SK-N-SH treated with all-trans-retinoic acid at 6 μM for 48 hours (cell line): Measurements from ENCODE around the gene DIRAS3.

ENCODE experiments used
- ATAC-seq: fragments of 200-7000 bp; cut with Tn5 transposase; 3 replicates; pipeline ENCODE4 v1.9.1; 2020; ENCODE audit warnings: mild to moderate bottlenecking, moderate library complexity
- ARNTL ChIP-seq: fragments of 450-650 bp; formaldehyde crosslinking; IDR thresholded peaks from 2 replicates; pipeline ENCODE4 v1.5.0; 2020; ENCODE audit warnings: low read depth, mild to moderate bottlenecking, moderate library complexity, borderline replicate concordance
- BACH2 ChIP-seq: fragments of 250-450 bp; sonication (Bioruptor Pico); IDR thresholded peaks from 2 replicates; pipeline ENCODE4 v1.9.0; 2021; ENCODE audit warnings: mild to moderate bottlenecking, borderline replicate concordance
- CSDC2 ChIP-seq: fragments of 250-450 bp; sonication (Bioruptor Pico); IDR thresholded peaks from 2 replicates; pipeline ENCODE4 v1.5.0; 2020; ENCODE audit warnings: mild to moderate bottlenecking, moderate library complexity
- ESRRG ChIP-seq: fragments of 250-450 bp; sonication (Bioruptor Pico); IDR thresholded peaks from 2 replicates; pipeline ENCODE4 v1.6.1; 2021; ENCODE audit warnings: mild to moderate bottlenecking
- GLIS3 ChIP-seq: fragments of 250-450 bp; sonication (Bioruptor Pico); IDR thresholded peaks from 2 replicates; pipeline ENCODE4 v1.5.0; 2020; ENCODE audit warnings: mild to moderate bottlenecking, moderate library complexity
- OSR1 ChIP-seq: fragments of 250-450 bp; sonication (Bioruptor Pico); IDR thresholded peaks from 2 replicates; pipeline ENCODE4 v1.8.0; 2022; ENCODE audit warnings: moderate library complexity, mild to moderate bottlenecking, inconsistent platforms
- PATZ1 ChIP-seq: fragments of 250-450 bp; sonication (Bioruptor Pico); IDR thresholded peaks from 2 replicates; pipeline ENCODE4 v1.8.0; 2020; ENCODE audit warnings: mild to moderate bottlenecking, moderate library complexity, borderline replicate concordance
- POU6F1 ChIP-seq: fragments of 250-450 bp; sonication (Bioruptor Pico); IDR thresholded peaks from 2 replicates; pipeline ENCODE4 v1.8.0; 2021; ENCODE audit warnings: low read depth, mild to moderate bottlenecking, moderate library complexity, borderline replicate concordance
- PPARA ChIP-seq: fragments of 250-450 bp; sonication (Bioruptor Pico); IDR thresholded peaks from 2 replicates; pipeline ENCODE4 v1.5.0; 2020; ENCODE audit warnings: mild to moderate bottlenecking, borderline replicate concordance
- SNAI2 ChIP-seq: fragments of 250-450 bp; sonication (Bioruptor Pico); IDR thresholded peaks from 2 replicates; pipeline ENCODE4 v1.5.0; 2020; ENCODE audit warnings: mild to moderate bottlenecking, moderate library complexity
- TCF4 ChIP-seq: fragments of 250-450 bp; sonication (Bioruptor Pico); IDR thresholded peaks from 2 replicates; pipeline ENCODE4 v1.8.0; 2021; ENCODE audit warnings: mild to moderate bottlenecking, moderate library complexity, borderline replicate concordance
- TOX ChIP-seq: fragments of 250-450 bp; sonication (Bioruptor Pico); IDR thresholded peaks from 2 replicates; pipeline ENCODE4 v1.8.0; 2021; ENCODE audit warnings: mild to moderate bottlenecking, moderate library complexity, borderline replicate concordance
- TSHZ2 ChIP-seq: fragments of 250-450 bp; sonication (Bioruptor Pico); IDR thresholded peaks from 2 replicates; pipeline ENCODE4 v1.5.0; 2020; ENCODE audit warnings: mild to moderate bottlenecking, moderate library complexity
- ZC3H10 ChIP-seq: fragments of 250-450 bp; sonication (Bioruptor Pico); IDR thresholded peaks from 2 replicates; pipeline ENCODE4 v1.5.1; 2021; ENCODE audit warnings: mild to moderate bottlenecking, moderate library complexity
- ZFP3 ChIP-seq: fragments of 250-450 bp; sonication (Bioruptor Pico); IDR thresholded peaks from 2 replicates; pipeline ENCODE4 v1.5.0; 2020; ENCODE audit warnings: mild to moderate bottlenecking, moderate library complexity
- ZFP30 ChIP-seq: fragments of 450-650 bp; formaldehyde crosslinking; IDR thresholded peaks from 2 replicates; pipeline ENCODE4 v1.5.0; 2022; ENCODE audit warnings: mild to moderate bottlenecking, moderate library complexity
- ZNF565 ChIP-seq: fragments of 450-650 bp; formaldehyde crosslinking; conservative IDR thresholded peaks from 2 replicates; pipeline ENCODE4 v1.5.0; 2020; ENCODE audit warnings: low read depth, mild to moderate bottlenecking, moderate library complexity
- ZNF70 ChIP-seq: fragments of 450-650 bp; formaldehyde crosslinking; IDR thresholded peaks from 2 replicates; pipeline ENCODE4 v1.5.0; 2020; ENCODE audit warnings: mild to moderate bottlenecking, moderate library complexity
- ZNF8 ChIP-seq: fragments of 450-650 bp; formaldehyde crosslinking; IDR thresholded peaks from 2 replicates; pipeline ENCODE4 v1.5.0; 2020; ENCODE audit warnings: mild to moderate bottlenecking, moderate library complexity
- TF ChIP-seq, protein P1 (sequence below): fragments of 250-450 bp; sonication (Bioruptor Pico); IDR thresholded peaks from 2 replicates; pipeline ENCODE4 v1.5.1; 2021; ENCODE audit warnings: mild to moderate bottlenecking, moderate library complexity
- TF ChIP-seq, protein P2 (sequence below): fragments of 250-450 bp; sonication (Bioruptor Pico); IDR thresholded peaks from 2 replicates; pipeline ENCODE4 v1.5.1; 2020; ENCODE audit warnings: low read depth, mild to moderate bottlenecking, moderate library complexity

DIRAS3 gene

DNA sequence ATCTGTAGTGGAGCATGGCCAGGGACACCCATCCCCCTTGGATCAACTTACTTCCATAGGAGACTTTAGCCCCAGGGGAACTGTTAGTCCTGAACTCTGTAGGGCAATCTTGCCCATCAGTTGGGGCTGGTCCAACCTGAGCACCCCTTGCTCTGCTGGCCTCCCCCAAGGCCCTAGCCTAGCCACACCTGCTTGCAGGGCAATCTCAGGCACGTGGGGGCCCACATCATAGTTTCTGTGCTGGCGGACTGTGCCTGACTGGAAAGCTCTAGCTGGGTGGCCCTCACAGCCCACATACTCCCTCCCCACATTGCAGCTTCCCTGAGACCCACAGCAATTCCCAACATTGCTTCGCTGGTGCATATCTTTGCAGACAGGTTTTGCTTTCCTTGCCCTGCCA lies 6.6 kb upstream of the DIRAS3 start:
- ATAC-seq, result no peak
- no peak for TF ChIP-seq ZFP30

- TF ChIP-seq ZC3H10 (CRISPR knock-in tag), result no peak
- no peak for TF ChIP-seq PATZ1 (CRISPR knock-in tag)
- TF ChIP-seq, protein P1, sequence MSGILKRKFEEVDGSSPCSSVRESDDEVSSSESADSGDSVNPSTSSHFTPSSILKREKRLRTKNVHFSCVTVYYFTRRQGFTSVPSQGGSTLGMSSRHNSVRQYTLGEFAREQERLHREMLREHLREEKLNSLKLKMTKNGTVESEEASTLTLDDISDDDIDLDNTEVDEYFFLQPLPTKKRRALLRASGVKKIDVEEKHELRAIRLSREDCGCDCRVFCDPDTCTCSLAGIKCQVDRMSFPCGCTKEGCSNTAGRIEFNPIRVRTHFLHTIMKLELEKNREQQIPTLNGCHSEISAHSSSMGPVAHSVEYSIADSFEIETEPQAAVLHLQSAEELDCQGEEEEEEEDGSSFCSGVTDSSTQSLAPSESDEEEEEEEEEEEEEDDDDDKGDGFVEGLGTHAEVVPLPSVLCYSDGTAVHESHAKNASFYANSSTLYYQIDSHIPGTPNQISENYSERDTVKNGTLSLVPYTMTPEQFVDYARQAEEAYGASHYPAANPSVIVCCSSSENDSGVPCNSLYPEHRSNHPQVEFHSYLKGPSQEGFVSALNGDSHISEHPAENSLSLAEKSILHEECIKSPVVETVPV, result no peak
- TF ChIP-seq OSR1 (CRISPR knock-in tag), result no peak
- no peak for TF ChIP-seq ZFP30
- no peak for TF ChIP-seq TSHZ2 (CRISPR knock-in tag)
- no peak for TF ChIP-seq TCF4
- no peak for TF ChIP-seq ZNF565 (CRISPR knock-in tag)
- TF ChIP-seq ARNTL (CRISPR knock-in tag), result no peak
- no peak for TF ChIP-seq SNAI2
- no peak for TF ChIP-seq ZFP3 (CRISPR knock-in tag)
- TF ChIP-seq ZNF8, result no peak
- no peak for TF ChIP-seq ESRRG (CRISPR knock-in tag)
- no peak for TF ChIP-seq ZNF70 (CRISPR knock-in tag)
- no peak for TF ChIP-seq GLIS3
- TF ChIP-seq BACH2 (CRISPR knock-in tag), result no peak
- TF ChIP-seq, protein P2, sequence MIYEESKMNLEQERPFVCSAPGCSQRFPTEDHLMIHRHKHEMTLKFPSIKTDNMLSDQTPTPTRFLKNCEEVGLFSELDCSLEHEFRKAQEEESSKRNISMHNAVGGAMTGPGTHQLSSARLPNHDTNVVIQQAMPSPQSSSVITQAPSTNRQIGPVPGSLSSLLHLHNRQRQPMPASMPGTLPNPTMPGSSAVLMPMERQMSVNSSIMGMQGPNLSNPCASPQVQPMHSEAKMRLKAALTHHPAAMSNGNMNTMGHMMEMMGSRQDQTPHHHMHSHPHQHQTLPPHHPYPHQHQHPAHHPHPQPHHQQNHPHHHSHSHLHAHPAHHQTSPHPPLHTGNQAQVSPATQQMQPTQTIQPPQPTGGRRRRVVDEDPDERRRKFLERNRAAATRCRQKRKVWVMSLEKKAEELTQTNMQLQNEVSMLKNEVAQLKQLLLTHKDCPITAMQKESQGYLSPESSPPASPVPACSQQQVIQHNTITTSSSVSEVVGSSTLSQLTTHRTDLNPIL (CRISPR knock-in tag), result no peak
- no peak for TF ChIP-seq CSDC2
- no peak for TF ChIP-seq TOX (CRISPR knock-in tag)
- TF ChIP-seq POU6F1 (CRISPR knock-in tag), result no peak
- peak; percentile 98 for ATAC-seq
Measured at GRCh38 chr1:68051475-68051874, 1.0 kb upstream of the DIRAS3 start.

DNA sequence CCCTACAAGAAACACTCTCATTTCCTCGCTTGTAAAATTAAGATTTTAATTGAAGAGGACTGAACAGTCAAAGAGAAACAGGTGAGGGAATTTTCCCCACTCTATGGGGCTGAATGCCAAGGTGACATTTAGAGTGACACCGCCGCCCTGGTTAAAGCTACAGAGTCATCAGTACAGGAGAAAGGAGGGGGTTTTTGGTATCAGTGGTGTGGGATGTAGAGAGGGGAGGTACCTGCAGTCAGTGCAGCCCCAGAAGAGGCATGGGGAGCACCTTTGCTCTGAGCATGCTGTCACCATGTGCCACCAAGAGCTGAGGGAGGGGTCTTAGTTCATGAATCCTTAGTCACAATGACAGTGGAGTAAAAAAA lies 2.8 kb downstream of the DIRAS3 start:
- ATAC-seq, result no peak
- TF ChIP-seq PPARA (CRISPR knock-in tag) (no peak), ZC3H10 (CRISPR knock-in tag) (no peak), BACH2 (CRISPR knock-in tag) (no peak), ZNF8 (no peak), ZNF565 (CRISPR knock-in tag) (no peak), ARNTL (CRISPR knock-in tag) (no peak), CSDC2 (no peak), ZNF70 (CRISPR knock-in tag) (no peak), ZFP30 (no peak), PATZ1 (CRISPR knock-in tag) (no peak), TOX (CRISPR knock-in tag) (no peak), GLIS3 (no peak)
- TF ChIP-seq, protein P1, result no peak
- TF ChIP-seq, protein P2 (CRISPR knock-in tag), result no peak
